Brain microvascular endothelial cell (primary cell): ENCODE measurements around the gene HRH3.

Experiments used
- DNase-seq: peaks from one replicate; pipeline ENCODE4 v3.0.0-alpha.2; 2020
- H3K27ac ChIP-seq: fragments of 250-450 bp; sonication (Bioruptor Pico); 2 replicates; pipeline ENCODE4 v1.5.1; 2020; ENCODE audit warnings: mild to moderate bottlenecking, moderate library complexity
- H3K27me3 ChIP-seq: fragments of 250-450 bp; sonication (Bioruptor Pico); replicated peaks from 2 replicates; pipeline ENCODE4 v1.5.1; 2020; ENCODE audit warnings: mild to moderate bottlenecking
- H3K36me3 ChIP-seq: fragments of 250-450 bp; sonication (Bioruptor Pico); replicated peaks from 2 replicates; pipeline ENCODE4 v1.5.1; 2020; ENCODE audit warnings: mild to moderate bottlenecking
- H3K4me3 ChIP-seq: 2 replicates; pipeline ENCODE4 v1.5.1; 2011; ENCODE audit warnings: low read depth, mild to moderate bottlenecking, control low read depth, low read length, moderate library complexity
- CTCF ChIP-seq: IDR thresholded peaks from 2 replicates; pipeline ENCODE4 v1.5.1; 2011; ENCODE audit warnings: low read depth, mild to moderate bottlenecking, moderate library complexity, low read length, control low read depth, inconsistent platforms; ENCODE audit errors: missing control alignments
- in situ Hi-C: cut with HindIII; loops from 2 replicates; pipeline ENCODE4 v1.10.0; 2017; ENCODE audit warnings: low sequenced_read_pairs, low pct_ligation_motif_present

Gene HRH3

GRCh38 chr20:62220666-62221568 is 839 bp upstream of the HRH3 start:
- no peak for DNase-seq
- no peak overlapping the region for H3K4me3 ChIP-seq
- H3K36me3 ChIP-seq = no peaks in the 10 kb centered on the region
- H3K27me3 ChIP-seq = peaks cover 47% of the 10 kb centered on the region
- in situ Hi-C loops = no loop called here
- TF ChIP-seq CTCF = no peak
- no peak overlapping the region for H3K27ac ChIP-seq

GRCh38 chr20:62219101-62219991 is 732 bp downstream of the HRH3 start:
- Histone ChIP-seq H3K36me3 (no peaks in the 10 kb centered on the region), H3K27me3 (peaks cover 47% of the 10 kb centered on the region), H3K4me3 (no peak overlapping the region), H3K27ac (no peak overlapping the region)
- no peak for DNase-seq
- in situ Hi-C loops = no loop called here
- TF ChIP-seq CTCF = no peak

- TF ChIP-seq CTCF = no peak
- Histone ChIP-seq H3K4me3 (no peak overlapping the region), H3K27ac (no peak overlapping the region), H3K36me3 (no peaks in the 10 kb centered on the region), H3K27me3 (peaks cover 47% of the 10 kb centered on the region)
- no peak for DNase-seq
- in situ Hi-C loops = no loop called here
Measured at GRCh38 chr20:62217913-62218773, 1.9 kb downstream of the HRH3 start.

GRCh38 chr20:62216636-62217566 is 3.2 kb downstream of the HRH3 start:
- H3K27me3 ChIP-seq = peaks cover 44% of the 10 kb centered on the region
- no peak for DNase-seq
- in situ Hi-C loops = no loop called here
- TF ChIP-seq CTCF = no peak
- H3K4me3 ChIP-seq = no peak overlapping the region
- H3K27ac ChIP-seq = no peak overlapping the region
- H3K36me3 ChIP-seq = no peaks in the 10 kb centered on the region
